ENCODE data around the gene TUSC2. TPM values are rescaled to one million over a fixed set of nuclear protein-coding genes. Genes with fewer than 3 reads are reported as not detected.
A peak's percentile ranks its signal among the peaks of the same experiment; 100 is the strongest.

The TUSC2 gene
- total and polyA plus RNA-seq, 2 of the 13 experiments (the other 11 are each of a cell fraction or from before 2014, with no cell fraction given) = 36.7 to 39.1 TPM

DNA sequence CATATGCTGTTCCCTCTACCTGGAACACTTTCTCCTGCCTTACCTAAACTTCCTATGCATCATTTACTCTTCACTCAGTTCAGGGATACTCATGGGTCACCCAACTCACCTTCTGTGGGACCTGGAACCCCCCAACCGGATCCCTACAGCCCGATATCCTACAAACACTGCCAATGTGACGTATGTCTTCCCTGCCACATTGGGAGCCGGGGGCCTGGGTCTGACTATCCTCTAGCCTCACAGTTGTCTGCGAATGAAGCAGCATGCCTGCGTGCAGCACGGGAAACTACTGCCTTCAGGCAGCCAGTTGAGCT, 22.1 kb upstream of the TUSC2 start:
- no TSS peak for BruUV-seq (replicated peaks)
- Histone ChIP-seq H3K4me3 (replicated peaks in 1 of 3; ENCODE audit: insufficient read depth in 1 of 3, low read depth in 2 of 3, low read length in 3 of 3) (peak overlapping the region; percentile 68 to 85 (median 77)), H3K27ac (ENCODE audit: extremely low read length, insufficient read depth, low read length) (peak overlapping the region; percentile 65), H4K20me1 (ENCODE audit: insufficient read depth, low read length) (0 out of 2 replicates have a peak, but pooled peaks cover 3% of the 10 kb centered on the region), H3K4me2 (ENCODE audit: low read depth, low read length) (peak overlapping the region; percentile 99), H3K4me1 (ENCODE audit: insufficient read depth, low read length) (peaks cover 58% of the 10 kb centered on the region), H3K27me3 (ENCODE audit: control insufficient read depth in 1 of 2, insufficient read depth in 2 of 2, low read length in 2 of 2) (no peaks in the 10 kb centered on the region), H3K9ac (ENCODE audit: insufficient read depth, low read depth, low read length) (peak overlapping the region; percentile 76), H3K79me2 (ENCODE audit: insufficient read depth, low read length) (peaks cover 12% of the 10 kb centered on the region), H3K36me3 (replicated peaks in 1 of 2; ENCODE audit: control insufficient read depth in 1 of 2, insufficient read depth in 2 of 2, low read length in 2 of 2) (peaks cover 8 to 35% of the 10 kb centered on the region in 2 experiments; a peak in 4 of 5 replicates), H2AFZ (ENCODE audit: low read length) (no peak overlapping the region), H3K9me3 (ENCODE audit: low read length) (no peaks in the 10 kb centered on the region)
- FAIRE-seq = no peak
- POLR2A ChIA-PET = interaction anchor here (0.8 to 2.7 kb wide), 13 partner anchors 9 to 269 kb away, joined by 3 to 60 read pairs (median 5); partner anchors contain the start of genes GNAI2, HEMK1, HYAL1 and HYAL3
- no peak for DNase-seq (ENCODE audit: low spot score)
- no peak for ATAC-seq
- WGBS (ENCODE audit: low lambda C conversion rate) = 17% methylated on average over 7 of the region's 7 CpGs
- intact Hi-C loops (cut with micrococcal nuclease; ENCODE audit: unreplicated experiment) = no loop called here
- in situ Hi-C loops (cut with HindIII; ENCODE audit: extremely low pct_ligation_motif_present, low pct_unique_long_range_greater_than_20kb) = no loop called here
- CTCF ChIA-PET (ENCODE audit: low intra/inter-chr PET ratio, low total read pairs) = no interaction called here
- TF ChIP-seq ZZZ3 (CRISPR knock-in tag; IDR thresholded peaks at IDR 0.05; ENCODE audit: borderline replicate concordance) = 0 out of 2 replicates have a peak, but pooled peaks have one; percentile 3
- no peak for TF ChIP-seq ZFP41 (CRISPR knock-in tag; IDR thresholded peaks at IDR 0.05; ENCODE audit: borderline replicate concordance)
- TF ChIP-seq MED13 (CRISPR knock-in tag; IDR thresholded peaks at IDR 0.05) = no peak
- no peak for TF ChIP-seq ZFP36 (IDR thresholded peaks at IDR 0.05; ENCODE audit: borderline replicate concordance, low read depth, low read length, partially characterized antibody)
- TF ChIP-seq AKNA (CRISPR knock-in tag; IDR thresholded peaks at IDR 0.05; ENCODE audit: borderline replicate concordance) = no peak
- TF ChIP-seq SCMH1 (CRISPR knock-in tag; IDR thresholded peaks at IDR 0.05; ENCODE audit: borderline replicate concordance) = no peak
- no peak for TF ChIP-seq HNF1B (CRISPR knock-in tag; IDR thresholded peaks at IDR 0.05)
- 0 out of 2 replicates have a peak, but pooled peaks have one; percentile 74 for TF ChIP-seq ZNF101 (CRISPR knock-in tag; IDR thresholded peaks at IDR 0.05; ENCODE audit: borderline replicate concordance, low read depth)
- no peak for TF ChIP-seq ZNF501 (CRISPR knock-in tag; IDR thresholded peaks at IDR 0.05)
- TF ChIP-seq HIC2 (CRISPR knock-in tag; IDR thresholded peaks at IDR 0.05; ENCODE audit: low read depth) = no peak
- TF ChIP-seq POLR2AphosphoS2 (IDR thresholded peaks at IDR 0.05; ENCODE audit: low read depth, low read length) = no peak
- TF ChIP-seq, protein P1, sequence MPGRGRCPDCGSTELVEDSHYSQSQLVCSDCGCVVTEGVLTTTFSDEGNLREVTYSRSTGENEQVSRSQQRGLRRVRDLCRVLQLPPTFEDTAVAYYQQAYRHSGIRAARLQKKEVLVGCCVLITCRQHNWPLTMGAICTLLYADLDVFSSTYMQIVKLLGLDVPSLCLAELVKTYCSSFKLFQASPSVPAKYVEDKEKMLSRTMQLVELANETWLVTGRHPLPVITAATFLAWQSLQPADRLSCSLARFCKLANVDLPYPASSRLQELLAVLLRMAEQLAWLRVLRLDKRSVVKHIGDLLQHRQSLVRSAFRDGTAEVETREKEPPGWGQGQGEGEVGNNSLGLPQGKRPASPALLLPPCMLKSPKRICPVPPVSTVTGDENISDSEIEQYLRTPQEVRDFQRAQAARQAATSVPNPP (CRISPR knock-in tag; IDR thresholded peaks at IDR 0.05) = no peak
- no peak for TF ChIP-seq POLR2A (IDR thresholded peaks at IDR 0.05; ENCODE audit: insufficient read depth in 1 of 2, low read depth in 2 of 2, low read length in 2 of 2)
- TF ChIP-seq RBM22 (optimal IDR thresholded peaks at IDR 0.05; ENCODE audit: low read length) = no peak
- TF ChIP-seq IKZF1 (IDR thresholded peaks at IDR 0.05) = no peak
- TF ChIP-seq, protein P2, sequence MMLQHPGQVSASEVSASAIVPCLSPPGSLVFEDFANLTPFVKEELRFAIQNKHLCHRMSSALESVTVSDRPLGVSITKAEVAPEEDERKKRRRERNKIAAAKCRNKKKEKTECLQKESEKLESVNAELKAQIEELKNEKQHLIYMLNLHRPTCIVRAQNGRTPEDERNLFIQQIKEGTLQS (CRISPR knock-in tag; IDR thresholded peaks at IDR 0.05) = no peak

All from HepG2 (cell line).